Measurements from ENCODE around the gene FANCC. TPM values are rescaled to one million over a fixed set of nuclear protein-coding genes. Genes with fewer than 3 reads are reported as not detected.

The FANCC gene
- total and polyA plus RNA-seq, 2 donors (not counting 1 experiment from before 2014, with no cell fraction given), result 8.9 to 9.0 TPM

GRCh38 chr9:95355500-95355899 lies 38.0 kb upstream of the FANCC start:
- no peak for DNase-seq (ENCODE audit: low read depth in 2 of 2)
- Histone ChIP-seq H2AFZ (ENCODE audit: low read length) (no peak overlapping the region), H3K4me1 (ENCODE audit: control insufficient read depth, extremely low read depth, insufficient read depth, low read length) (no peaks in the 10 kb centered on the region), H4K20me1 (ENCODE audit: control insufficient read depth, extremely low read depth, insufficient read depth, low read length) (no peaks in the 10 kb centered on the region), H3K9me3 (ENCODE audit: control insufficient read depth, insufficient read depth, low read depth, low read length) (no peaks in the 10 kb centered on the region), H3K27ac (ENCODE audit: insufficient read depth, low read length) (no peak overlapping the region), H3K27me3 (ENCODE audit: control insufficient read depth, insufficient read depth, low read length) (no peaks in the 10 kb centered on the region), H3K36me3 (ENCODE audit: control insufficient read depth, insufficient read depth, low read length) (no peaks in the 10 kb centered on the region), H3K79me2 (ENCODE audit: control insufficient read depth, insufficient read depth, low read length) (no peaks in the 10 kb centered on the region), H3K4me3 (replicated peaks in 1 of 4; ENCODE audit: control extremely low read depth in 1 of 4, insufficient read depth in 1 of 4, low read depth in 3 of 4, low read length in 4 of 4) (no peak overlapping the region), H3K9ac (ENCODE audit: insufficient read depth, low read length) (no peak overlapping the region), H3K4me2 (ENCODE audit: extremely low read depth, insufficient read depth, low read length) (no peak overlapping the region)
- TF ChIP-seq EZH2 (IDR thresholded peaks at IDR 0.05; ENCODE audit: low read length, missing control alignments), result no peak
- no peak for TF ChIP-seq CTCF (conservative IDR thresholded peaks at IDR 0.05 in 1 of 2, IDR thresholded peaks at IDR 0.05 in 1 of 2; ENCODE audit: low read depth in 1 of 2, low read length in 2 of 2)

DNA sequence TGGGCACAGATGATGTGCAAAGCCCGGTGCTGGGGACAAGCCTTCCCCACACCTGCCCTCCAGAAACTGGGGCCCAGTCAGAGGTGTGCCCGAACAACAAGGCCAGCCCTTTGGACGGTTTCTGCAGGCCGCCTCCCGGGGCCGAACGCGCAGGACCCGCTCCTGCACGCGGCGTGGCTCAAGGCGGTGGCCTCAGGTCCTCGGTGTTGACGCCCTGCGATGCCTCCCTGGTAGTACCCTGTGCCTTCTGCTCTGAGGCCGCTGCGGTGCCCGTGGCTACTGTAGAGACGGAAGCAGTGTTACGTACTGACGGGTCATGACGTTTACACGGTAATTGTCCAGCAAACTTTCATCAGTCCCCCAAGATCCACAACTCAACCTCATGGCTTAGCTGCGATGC lies 33.5 kb upstream of the FANCC start:
- no peak overlapping the region for H3K4me2 ChIP-seq (ENCODE audit: extremely low read depth, insufficient read depth, low read length)
- no peak overlapping the region for H3K4me3 ChIP-seq (replicated peaks in 1 of 4; ENCODE audit: control extremely low read depth in 1 of 4, insufficient read depth in 1 of 4, low read depth in 3 of 4, low read length in 4 of 4)
- H3K9ac ChIP-seq (ENCODE audit: insufficient read depth, low read length), result no peak overlapping the region
- H3K36me3 ChIP-seq (ENCODE audit: control insufficient read depth, insufficient read depth, low read length), result no peaks in the 10 kb centered on the region
- no peaks in the 10 kb centered on the region for H3K9me3 ChIP-seq (ENCODE audit: control insufficient read depth, insufficient read depth, low read depth, low read length)
- DNase-seq (ENCODE audit: low read depth in 2 of 2), result no peak
- no peak overlapping the region for H2AFZ ChIP-seq (ENCODE audit: low read length)
- H3K79me2 ChIP-seq (ENCODE audit: control insufficient read depth, insufficient read depth, low read length), result no peaks in the 10 kb centered on the region
- H3K27me3 ChIP-seq (ENCODE audit: control insufficient read depth, insufficient read depth, low read length), result no peaks in the 10 kb centered on the region
- H3K4me1 ChIP-seq (ENCODE audit: control insufficient read depth, extremely low read depth, insufficient read depth, low read length), result no peaks in the 10 kb centered on the region
- no peak overlapping the region for H3K27ac ChIP-seq (ENCODE audit: insufficient read depth, low read length)
- H4K20me1 ChIP-seq (ENCODE audit: control insufficient read depth, extremely low read depth, insufficient read depth, low read length), result no peaks in the 10 kb centered on the region
- TF ChIP-seq EZH2 (IDR thresholded peaks at IDR 0.05; ENCODE audit: low read length, missing control alignments), result no peak

- no peaks in the 10 kb centered on the region for H4K20me1 ChIP-seq (ENCODE audit: control insufficient read depth, extremely low read depth, insufficient read depth, low read length)
Measured at GRCh38 chr9:95350266-95350665, 32.8 kb upstream of the FANCC start.

More at GRCh38 chr9:95350266-95350665, 32.8 kb upstream of the FANCC start:
- H3K9me3 ChIP-seq (ENCODE audit: control insufficient read depth, insufficient read depth, low read depth, low read length), result no peaks in the 10 kb centered on the region
- no peaks in the 10 kb centered on the region for H3K36me3 ChIP-seq (ENCODE audit: control insufficient read depth, insufficient read depth, low read length)
- no peak overlapping the region for H3K9ac ChIP-seq (ENCODE audit: insufficient read depth, low read length)
- no peak overlapping the region for H2AFZ ChIP-seq (ENCODE audit: low read length)
- no peak overlapping the region for H3K27ac ChIP-seq (ENCODE audit: insufficient read depth, low read length)
- H3K4me2 ChIP-seq (ENCODE audit: extremely low read depth, insufficient read depth, low read length), result no peak overlapping the region
- H3K4me1 ChIP-seq (ENCODE audit: control insufficient read depth, extremely low read depth, insufficient read depth, low read length), result no peaks in the 10 kb centered on the region
- no peaks in the 10 kb centered on the region for H3K79me2 ChIP-seq (ENCODE audit: control insufficient read depth, insufficient read depth, low read length)
- no peak overlapping the region for H3K4me3 ChIP-seq (replicated peaks in 1 of 4; ENCODE audit: control extremely low read depth in 1 of 4, insufficient read depth in 1 of 4, low read depth in 3 of 4, low read length in 4 of 4)
- no peaks in the 10 kb centered on the region for H3K27me3 ChIP-seq (ENCODE audit: control insufficient read depth, insufficient read depth, low read length)
- DNase-seq (ENCODE audit: low read depth in 2 of 2), result no peak
- TF ChIP-seq EZH2 (IDR thresholded peaks at IDR 0.05; ENCODE audit: low read length, missing control alignments), result no peak
- TF ChIP-seq CTCF (conservative IDR thresholded peaks at IDR 0.05 in 1 of 2, IDR thresholded peaks at IDR 0.05 in 1 of 2; ENCODE audit: low read depth in 1 of 2, low read length in 2 of 2), result no peak
